Liver (tissue), 3 donors: Measurements from ENCODE around the gene ATP6V1G2.
A peak's percentile ranks its signal among the peaks of the same experiment; 100 is the strongest.

Experiments used
- ATF3 ChIP-seq: IDR thresholded peaks from 2 replicates; pipeline ENCODE4 v1.6.1; 2016; ENCODE audit warnings: antibody characterized with exemption
- FOXA1 ChIP-seq: IDR thresholded peaks from 2 replicates; pipeline ENCODE4 v1.6.1; 2016; ENCODE audit warnings: antibody characterized with exemption
- GABPA ChIP-seq, 2 donors: IDR thresholded peaks in 1 of 2; conservative IDR thresholded peaks in 1 of 2; 2 replicates each; pipeline ENCODE4 v1.6.1; 2016; ENCODE audit warnings: antibody characterized with exemption in 2 of 2, mild to moderate bottlenecking in 1 of 2, moderate library complexity in 1 of 2
- HNF4A ChIP-seq, 2 donors: conservative IDR thresholded peaks; 2 replicates each; pipeline ENCODE4 v1.6.1; 2016; ENCODE audit warnings: antibody characterized with exemption in 2 of 2, mild to moderate bottlenecking in 2 of 2
- JUND ChIP-seq, 2 donors: IDR thresholded peaks; 2 replicates each; pipeline ENCODE4 v1.6.1; 2016; ENCODE audit warnings: antibody characterized with exemption in 2 of 2
- RAD21 ChIP-seq, 2 donors: IDR thresholded peaks; 2 replicates each; pipeline ENCODE4 v1.6.1; 2016; ENCODE audit warnings: antibody characterized with exemption in 2 of 2, mild to moderate bottlenecking in 2 of 2
- RXRA ChIP-seq, 2 donors: IDR thresholded peaks; 2 replicates each; pipeline ENCODE4 v1.6.1; 2017 to 2018; ENCODE audit warnings: antibody characterized with exemption in 2 of 2, mild to moderate bottlenecking in 1 of 2
- TAF1 ChIP-seq: conservative IDR thresholded peaks from 2 replicates; pipeline ENCODE4 v1.6.1; 2016; ENCODE audit warnings: antibody characterized with exemption, mild to moderate bottlenecking
- YY1 ChIP-seq: IDR thresholded peaks from 2 replicates; pipeline ENCODE4 v1.6.1; 2016; ENCODE audit warnings: antibody characterized with exemption, mild to moderate bottlenecking
- TF ChIP-seq, protein P1 (sequence below): fragments of 150-350 bp; IDR thresholded peaks from 2 replicates; pipeline ENCODE4 v1.5.1; 2017; ENCODE audit warnings: improper control_type of control experiment, low read depth, low read length; ENCODE audit not compliant: missing input control
- TF ChIP-seq, protein P2 (sequence below): IDR thresholded peaks from 2 replicates; pipeline ENCODE4 v1.6.1; 2016; ENCODE audit warnings: antibody characterized with exemption, mild to moderate bottlenecking
- TF ChIP-seq, protein P3 (sequence below): IDR thresholded peaks from 2 replicates; pipeline ENCODE4 v1.6.1; 2016; ENCODE audit warnings: antibody characterized with exemption
- donor health status: healthy.
- donor health status: healthy.

DNA sequence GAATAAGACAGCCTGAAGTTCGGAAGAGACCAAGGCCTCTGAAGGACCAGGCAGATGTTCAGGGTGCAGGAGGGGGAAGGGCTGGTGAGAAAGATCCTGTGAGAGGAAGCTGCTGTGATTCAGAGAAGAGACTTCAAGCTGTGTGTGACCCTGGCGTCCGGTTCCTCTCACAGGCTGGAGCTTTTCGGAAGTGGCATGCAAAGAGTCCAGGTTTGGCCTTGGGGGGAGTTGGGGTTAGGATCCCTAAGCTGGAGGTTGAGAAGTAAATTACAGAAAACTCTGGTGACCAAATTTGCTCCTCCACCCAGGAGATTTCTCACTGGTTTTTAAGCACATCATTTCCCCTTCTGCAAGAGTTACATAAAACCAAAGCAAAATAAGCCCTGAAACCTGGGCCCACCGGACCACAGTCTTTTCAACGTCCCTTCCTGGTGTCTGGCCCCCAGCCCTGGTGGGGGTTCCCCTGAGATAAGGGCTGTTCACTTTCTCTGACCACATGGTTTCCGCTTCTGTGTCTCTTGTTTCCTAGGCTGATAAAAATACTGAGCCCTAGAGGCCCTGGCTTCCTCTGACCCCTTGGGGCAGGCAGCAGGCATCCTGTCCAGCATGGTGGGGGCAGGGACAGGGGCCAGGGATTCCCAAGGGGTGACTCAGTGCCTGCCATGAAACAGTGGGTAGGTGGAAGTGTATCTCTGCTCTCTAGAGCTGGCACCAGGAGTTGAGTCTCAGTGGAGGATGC, 13.7 kb upstream of the ATP6V1G2 start:
- no peak for TF ChIP-seq GABPA (IDR thresholded peaks at IDR 0.05 in 1 of 2, conservative IDR thresholded peaks at IDR 0.05 in 1 of 2)
- TF ChIP-seq ATF3: no peak
- TF ChIP-seq, protein P1, sequence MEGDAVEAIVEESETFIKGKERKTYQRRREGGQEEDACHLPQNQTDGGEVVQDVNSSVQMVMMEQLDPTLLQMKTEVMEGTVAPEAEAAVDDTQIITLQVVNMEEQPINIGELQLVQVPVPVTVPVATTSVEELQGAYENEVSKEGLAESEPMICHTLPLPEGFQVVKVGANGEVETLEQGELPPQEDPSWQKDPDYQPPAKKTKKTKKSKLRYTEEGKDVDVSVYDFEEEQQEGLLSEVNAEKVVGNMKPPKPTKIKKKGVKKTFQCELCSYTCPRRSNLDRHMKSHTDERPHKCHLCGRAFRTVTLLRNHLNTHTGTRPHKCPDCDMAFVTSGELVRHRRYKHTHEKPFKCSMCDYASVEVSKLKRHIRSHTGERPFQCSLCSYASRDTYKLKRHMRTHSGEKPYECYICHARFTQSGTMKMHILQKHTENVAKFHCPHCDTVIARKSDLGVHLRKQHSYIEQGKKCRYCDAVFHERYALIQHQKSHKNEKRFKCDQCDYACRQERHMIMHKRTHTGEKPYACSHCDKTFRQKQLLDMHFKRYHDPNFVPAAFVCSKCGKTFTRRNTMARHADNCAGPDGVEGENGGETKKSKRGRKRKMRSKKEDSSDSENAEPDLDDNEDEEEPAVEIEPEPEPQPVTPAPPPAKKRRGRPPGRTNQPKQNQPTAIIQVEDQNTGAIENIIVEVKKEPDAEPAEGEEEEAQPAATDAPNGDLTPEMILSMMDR: no peak
- TF ChIP-seq, protein P2, sequence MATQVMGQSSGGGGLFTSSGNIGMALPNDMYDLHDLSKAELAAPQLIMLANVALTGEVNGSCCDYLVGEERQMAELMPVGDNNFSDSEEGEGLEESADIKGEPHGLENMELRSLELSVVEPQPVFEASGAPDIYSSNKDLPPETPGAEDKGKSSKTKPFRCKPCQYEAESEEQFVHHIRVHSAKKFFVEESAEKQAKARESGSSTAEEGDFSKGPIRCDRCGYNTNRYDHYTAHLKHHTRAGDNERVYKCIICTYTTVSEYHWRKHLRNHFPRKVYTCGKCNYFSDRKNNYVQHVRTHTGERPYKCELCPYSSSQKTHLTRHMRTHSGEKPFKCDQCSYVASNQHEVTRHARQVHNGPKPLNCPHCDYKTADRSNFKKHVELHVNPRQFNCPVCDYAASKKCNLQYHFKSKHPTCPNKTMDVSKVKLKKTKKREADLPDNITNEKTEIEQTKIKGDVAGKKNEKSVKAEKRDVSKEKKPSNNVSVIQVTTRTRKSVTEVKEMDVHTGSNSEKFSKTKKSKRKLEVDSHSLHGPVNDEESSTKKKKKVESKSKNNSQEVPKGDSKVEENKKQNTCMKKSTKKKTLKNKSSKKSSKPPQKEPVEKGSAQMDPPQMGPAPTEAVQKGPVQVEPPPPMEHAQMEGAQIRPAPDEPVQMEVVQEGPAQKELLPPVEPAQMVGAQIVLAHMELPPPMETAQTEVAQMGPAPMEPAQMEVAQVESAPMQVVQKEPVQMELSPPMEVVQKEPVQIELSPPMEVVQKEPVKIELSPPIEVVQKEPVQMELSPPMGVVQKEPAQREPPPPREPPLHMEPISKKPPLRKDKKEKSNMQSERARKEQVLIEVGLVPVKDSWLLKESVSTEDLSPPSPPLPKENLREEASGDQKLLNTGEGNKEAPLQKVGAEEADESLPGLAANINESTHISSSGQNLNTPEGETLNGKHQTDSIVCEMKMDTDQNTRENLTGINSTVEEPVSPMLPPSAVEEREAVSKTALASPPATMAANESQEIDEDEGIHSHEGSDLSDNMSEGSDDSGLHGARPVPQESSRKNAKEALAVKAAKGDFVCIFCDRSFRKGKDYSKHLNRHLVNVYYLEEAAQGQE: peak; percentile 41
- TF ChIP-seq YY1: no peak
- no peak for TF ChIP-seq TAF1
- peak in 1 of 2 donors; percentile 33 for TF ChIP-seq RXRA (IDR thresholded peaks at IDR 0.05)
- TF ChIP-seq, protein P3, sequence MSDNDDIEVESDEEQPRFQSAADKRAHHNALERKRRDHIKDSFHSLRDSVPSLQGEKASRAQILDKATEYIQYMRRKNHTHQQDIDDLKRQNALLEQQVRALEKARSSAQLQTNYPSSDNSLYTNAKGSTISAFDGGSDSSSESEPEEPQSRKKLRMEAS: peak; percentile 44
- no peak for TF ChIP-seq HNF4A (conservative IDR thresholded peaks at IDR 0.05)
- no peak for TF ChIP-seq FOXA1
- TF ChIP-seq RAD21 (IDR thresholded peaks at IDR 0.05): no peak
- peak in 1 of 2 donors; percentile 71 for TF ChIP-seq JUND (IDR thresholded peaks at IDR 0.05)
